Neural progenitor cell (in vitro differentiated cells): Measurements from ENCODE around the gene WDR62.

ENCODE experiments used
- EZH2 ChIP-seq: fragments of 200-600 bp; sonication (generic); IDR thresholded peaks from 2 replicates; pipeline ENCODE4 v1.6.1; 2017; ENCODE audit warnings: antibody characterized with exemption, mild to moderate bottlenecking, moderate library complexity
- EZH2phosphoT487 ChIP-seq: fragments of 200-600 bp; sonication (generic); IDR thresholded peaks from 2 replicates; pipeline ENCODE4 v1.6.1; 2017; ENCODE audit warnings: antibody characterized with exemption
- TF ChIP-seq, protein P1 (sequence below): fragments of 200-600 bp; sonication (generic); IDR thresholded peaks from 2 replicates; pipeline ENCODE4 v1.5.1; 2017; ENCODE audit warnings: antibody characterized with exemption, mild to moderate bottlenecking

DNA sequence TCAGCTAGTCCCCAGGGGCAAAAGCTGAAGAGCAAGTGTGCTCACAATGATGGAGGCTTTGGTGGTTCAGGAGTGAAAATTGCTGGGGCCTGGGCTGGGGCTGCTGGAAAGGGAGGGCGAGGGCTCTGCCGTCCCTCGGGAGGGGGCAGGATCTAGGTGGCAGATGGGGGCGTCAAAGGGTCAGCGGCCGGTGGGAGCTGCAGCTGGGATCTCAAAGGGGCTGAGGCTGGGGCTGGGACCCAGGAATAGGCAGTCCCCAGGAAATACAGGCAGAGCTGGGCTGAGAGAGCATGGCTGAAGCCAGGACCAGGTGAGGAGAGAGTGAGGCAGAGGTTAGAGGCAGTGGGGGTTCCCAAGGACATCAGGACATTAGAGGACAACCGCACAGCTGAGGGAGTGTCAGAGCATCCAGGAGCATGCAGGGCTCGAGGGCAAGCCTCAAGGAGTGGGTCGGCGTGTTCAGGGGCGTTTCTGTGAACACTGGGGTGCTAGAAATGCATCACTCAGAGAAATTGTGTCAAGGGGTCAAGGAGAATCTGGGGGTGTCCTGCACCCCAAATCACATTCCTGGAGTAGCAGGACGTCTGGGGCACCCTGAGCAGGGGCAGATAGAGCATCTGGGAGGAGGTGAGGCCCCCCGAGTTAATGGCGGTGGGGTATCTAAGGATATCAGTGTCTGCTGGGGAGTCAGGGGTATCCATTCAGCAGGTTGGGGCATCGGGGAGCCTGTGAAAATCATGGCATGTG is 44.9 kb upstream of the WDR62 start:
- TF ChIP-seq EZH2 = no peak
- TF ChIP-seq, protein P1, sequence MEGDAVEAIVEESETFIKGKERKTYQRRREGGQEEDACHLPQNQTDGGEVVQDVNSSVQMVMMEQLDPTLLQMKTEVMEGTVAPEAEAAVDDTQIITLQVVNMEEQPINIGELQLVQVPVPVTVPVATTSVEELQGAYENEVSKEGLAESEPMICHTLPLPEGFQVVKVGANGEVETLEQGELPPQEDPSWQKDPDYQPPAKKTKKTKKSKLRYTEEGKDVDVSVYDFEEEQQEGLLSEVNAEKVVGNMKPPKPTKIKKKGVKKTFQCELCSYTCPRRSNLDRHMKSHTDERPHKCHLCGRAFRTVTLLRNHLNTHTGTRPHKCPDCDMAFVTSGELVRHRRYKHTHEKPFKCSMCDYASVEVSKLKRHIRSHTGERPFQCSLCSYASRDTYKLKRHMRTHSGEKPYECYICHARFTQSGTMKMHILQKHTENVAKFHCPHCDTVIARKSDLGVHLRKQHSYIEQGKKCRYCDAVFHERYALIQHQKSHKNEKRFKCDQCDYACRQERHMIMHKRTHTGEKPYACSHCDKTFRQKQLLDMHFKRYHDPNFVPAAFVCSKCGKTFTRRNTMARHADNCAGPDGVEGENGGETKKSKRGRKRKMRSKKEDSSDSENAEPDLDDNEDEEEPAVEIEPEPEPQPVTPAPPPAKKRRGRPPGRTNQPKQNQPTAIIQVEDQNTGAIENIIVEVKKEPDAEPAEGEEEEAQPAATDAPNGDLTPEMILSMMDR = no peak
- no peak for TF ChIP-seq EZH2phosphoT487
